Posterior cingulate gyrus (tissue), 11 donors: ENCODE results near the gene SLC44A4.
"Not testable (repeated sequence)": the region's sequence is repeated elsewhere in the genome, so short reads cannot be mapped to it uniquely, and the experiment has no call there.

Source experiments
- DNase-seq, 10 donors: peaks; one replicate each; pipeline versions ENCODE4 v3.0.0 to v3.0.0-alpha.2; 2020 to 2021; ENCODE audit warnings: mixed read lengths in 3 of 10
- intact Hi-C: fragments of 100-400 bp; cut with DNase I; formaldehyde crosslinking; loops from one replicate; pipeline ENCODE4 v1.15.1; 2023

The SLC44A4 gene

GRCh38 chr6:31883676-31884075, 4.9 kb upstream of the SLC44A4 start:
- intact Hi-C loops, result no loop called here
- peak in 1 of 10 donors; percentile 31 for DNase-seq

GRCh38 chr6:31882344-31882743, 3.5 kb upstream of the SLC44A4 start:
- no peak for DNase-seq
- intact Hi-C loops, result no loop called here

- peak in 1 of 10 donors; percentile 50 for DNase-seq
- intact Hi-C loops, result no loop called here
Observed at GRCh38 chr6:31881136-31881859, 2.5 kb upstream of the SLC44A4 start.

GRCh38 chr6:31880616-31881015, 1.8 kb upstream of the SLC44A4 start:
- intact Hi-C loops, result no loop called here
- DNase-seq, result peak in 1 of 10 donors; percentile 5

- intact Hi-C loops, result no loop called here
- DNase-seq, result no peak
Observed at GRCh38 chr6:31879901-31880300, 1.1 kb upstream of the SLC44A4 start.

- DNase-seq, result no peak
- intact Hi-C loops, result no loop called here
Observed at GRCh38 chr6:31879143-31879542, 346 bp upstream of the SLC44A4 start.

- peak in 1 of 10 donors; percentile 58 for DNase-seq
- intact Hi-C loops, result no loop called here
Observed at GRCh38 chr6:31878222-31878621, 575 bp downstream of the SLC44A4 start.

GRCh38 chr6:31877651-31878161, 1.1 kb downstream of the SLC44A4 start:
- intact Hi-C loops, result no loop called here
- DNase-seq, result peak in 1 of 10 donors; percentile 55

- DNase-seq, result no peak
- intact Hi-C loops, result no loop called here
Observed at GRCh38 chr6:31877125-31877650, 1.6 kb downstream of the SLC44A4 start.

GRCh38 chr6:31876357-31876756, 2.4 kb downstream of the SLC44A4 start:
- DNase-seq, result no peak
- intact Hi-C loops, result no loop called here

- intact Hi-C loops, result no loop called here
- DNase-seq, result no peak
Observed at GRCh38 chr6:31875877-31876276, 2.9 kb downstream of the SLC44A4 start.

- intact Hi-C loops, result no loop called here
- DNase-seq, result no peak
Observed at GRCh38 chr6:31874836-31875572, 3.8 kb downstream of the SLC44A4 start.

GRCh38 chr6:31874084-31874670, 4.6 kb downstream of the SLC44A4 start:
- peak in 1 of 10 donors; percentile 47 for DNase-seq
- intact Hi-C loops, result no loop called here

GRCh38 chr6:31871046-31871659, 7.6 kb downstream of the SLC44A4 start:
- intact Hi-C loops, result no loop called here
- DNase-seq, result peak in 1 of 10 donors; percentile 47

GRCh38 chr6:31870385-31870921, 8.3 kb downstream of the SLC44A4 start:
- intact Hi-C loops, result no loop called here

GRCh38 chr6:31869343-31869742, 9.5 kb downstream of the SLC44A4 start:
- intact Hi-C loops, result loop anchor here (10.0 kb wide), 1 partner anchor 325 kb away; the partner anchor contains the start of genes ATP6V1G2, DDX39B and NFKBIL1
- peak in 1 of 10 donors; percentile 21 for DNase-seq

More at GRCh38 chr6:31870385-31870921, 8.3 kb downstream of the SLC44A4 start:
- DNase-seq, result peak in 1 of 10 donors; percentile 50

GRCh38 chr6:31868658-31868971, 10.2 kb downstream of the SLC44A4 start:
- DNase-seq, result not testable (repeated sequence)
- intact Hi-C loops, result loop anchor here (10.0 kb wide), 1 partner anchor 324 kb away; the partner anchor contains the start of genes ATP6V1G2, DDX39B and NFKBIL1

GRCh38 chr6:31865205-31866118, 13.3 kb downstream of the SLC44A4 start:
- intact Hi-C loops, result loop anchor here (10.0 kb wide), 1 partner anchor 321 kb away; the partner anchor contains the start of genes ATP6V1G2, DDX39B and NFKBIL1

GRCh38 chr6:31864818-31865204, 14.0 kb downstream of the SLC44A4 start:
- intact Hi-C loops, result loop anchor here (10.0 kb wide), 1 partner anchor 320 kb away; the partner anchor contains the start of genes ATP6V1G2, DDX39B and NFKBIL1
- DNase-seq, result peak in 1 of 10 donors; percentile 67

More at GRCh38 chr6:31865205-31866118, 13.3 kb downstream of the SLC44A4 start:
- DNase-seq, result peak in 1 of 10 donors; percentile 48
